HS-5 (cell line): ENCODE results near the gene AOC2.
"Not testable (repeated sequence)": the region's sequence is repeated elsewhere in the genome, so short reads cannot be mapped to it uniquely, and the experiment has no call there.

Source experiments
- DNase-seq: peaks from one replicate; pipeline ENCODE4 v3.0.0-alpha.2; 2012; ENCODE audit warnings: low read depth

AOC2 gene

GRCh38 chr17:42832213-42832933 is 12.0 kb upstream of the AOC2 start:
- no peak for DNase-seq

- peak; percentile 69 for DNase-seq
Observed at GRCh38 chr17:42832934-42833766, 11.2 kb upstream of the AOC2 start, which contains the start of gene PSME3. TSS of gene PSME3 (plus strand) at chr17:42833397. CDS start at chr17:42833632, 235 bp downstream.

GRCh38 chr17:42833767-42834422 is 10.5 kb upstream of the AOC2 start:
- no peak for DNase-seq

GRCh38 chr17:42835732-42836131 is 8.6 kb upstream of the AOC2 start:
- no peak for DNase-seq

- no peak for DNase-seq
Observed at GRCh38 chr17:42841975-42842685, 2.2 kb upstream of the AOC2 start.

GRCh38 chr17:42843358-42843934 is 934 bp upstream of the AOC2 start:
- DNase-seq = no peak

GRCh38 chr17:42844761-42845555 is 578 bp downstream of the AOC2 start:
- no peak for DNase-seq

- no peak for DNase-seq
Observed at GRCh38 chr17:42845556-42845917, 1.2 kb downstream of the AOC2 start.

- no peak for DNase-seq
Observed at GRCh38 chr17:42845918-42846593, 1.7 kb downstream of the AOC2 start.

GRCh38 chr17:42846594-42847280 is 2.4 kb downstream of the AOC2 start:
- DNase-seq = no peak

GRCh38 chr17:42848093-42848492 is 3.7 kb downstream of the AOC2 start:
- no peak for DNase-seq

GRCh38 chr17:42849031-42849430 is 4.7 kb downstream of the AOC2 start:
- DNase-seq = no peak

GRCh38 chr17:42849451-42850181 is 5.2 kb downstream of the AOC2 start:
- DNase-seq = no peak

GRCh38 chr17:42850954-42851353 is 6.6 kb downstream of the AOC2 start, which contains the start of gene AOC3:
TSS of gene AOC3 (plus strand) at chr17:42851199. CDS start at chr17:42851344, 145 bp downstream.
- no peak for DNase-seq

- DNase-seq = not testable (repeated sequence)
Observed at GRCh38 chr17:42851371-42852240, 7.2 kb downstream of the AOC2 start.

GRCh38 chr17:42852351-42852750 is 8.0 kb downstream of the AOC2 start:
- no peak for DNase-seq

GRCh38 chr17:42853004-42853403 is 8.6 kb downstream of the AOC2 start:
- DNase-seq = no peak

GRCh38 chr17:42853597-42853967 is 9.2 kb downstream of the AOC2 start:
- no peak for DNase-seq
